DMS 273 (cell line): ENCODE results near the gene SLC30A7.
A peak's percentile ranks its signal among the peaks of the same experiment; 100 is the strongest.

Source experiments
- DNase-seq: peaks from one replicate; lab custom pipeline; 2025; ENCODE audit not compliant: unreplicated experiment; lab: John Stamatoyannopoulos, UW

SLC30A7 gene

GRCh38 chr1:100969327-100969726, 73.4 kb downstream of the SLC30A7 start:
- DNase-seq = no peak

GRCh38 chr1:100971021-100971420, 75.1 kb downstream of the SLC30A7 start:
- DNase-seq = no peak

- DNase-seq = no peak
These were observed 76.3 kb downstream of the SLC30A7 start for GRCh38 chr1:100972185-100972584.

GRCh38 chr1:100976936-100977335, 81.0 kb downstream of the SLC30A7 start:
- DNase-seq = no peak

- DNase-seq = no peak
These were observed 83.7 kb downstream of the SLC30A7 start for GRCh38 chr1:100979631-100980030.

GRCh38 chr1:100982793-100983192, 86.9 kb downstream of the SLC30A7 start:
- no peak for DNase-seq

GRCh38 chr1:100988121-100988520, 92.2 kb downstream of the SLC30A7 start:
- DNase-seq = no peak

- peak; percentile 10 for DNase-seq
These were observed 93.6 kb downstream of the SLC30A7 start for GRCh38 chr1:100989306-100990077.

GRCh38 chr1:100995198-100995988, 99.5 kb downstream of the SLC30A7 start:
- DNase-seq = no peak

GRCh38 chr1:100998426-100998825, 102.5 kb downstream of the SLC30A7 start:
- DNase-seq = no peak

- DNase-seq = no peak
These were observed 104.4 kb downstream of the SLC30A7 start for GRCh38 chr1:101000131-101000873.

GRCh38 chr1:101002551-101002950, 106.7 kb downstream of the SLC30A7 start:
- DNase-seq = no peak

- DNase-seq = no peak
These were observed 107.2 kb downstream of the SLC30A7 start for GRCh38 chr1:101003012-101003650.

GRCh38 chr1:101004061-101004460, 108.2 kb downstream of the SLC30A7 start:
- DNase-seq = no peak

- no peak for DNase-seq
These were observed 108.8 kb downstream of the SLC30A7 start for GRCh38 chr1:101004670-101005069.

GRCh38 chr1:101005183-101005582, 109.3 kb downstream of the SLC30A7 start:
- DNase-seq = no peak

GRCh38 chr1:101005871-101006270, 110.0 kb downstream of the SLC30A7 start:
- DNase-seq = no peak

- DNase-seq = no peak
These were observed 110.7 kb downstream of the SLC30A7 start for GRCh38 chr1:101006553-101006952.

- no peak for DNase-seq
These were observed 112.4 kb downstream of the SLC30A7 start for GRCh38 chr1:101008229-101008834.

GRCh38 chr1:101013776-101014175, 117.9 kb downstream of the SLC30A7 start:
- no peak for DNase-seq

GRCh38 chr1:101017448-101017847, 121.6 kb downstream of the SLC30A7 start:
- DNase-seq = no peak
